Keratinocyte (primary cell): ENCODE data around the gene PSMB5. TPM values are rescaled to one million over a fixed set of nuclear protein-coding genes. Genes with fewer than 3 reads are reported as not detected.

Experiments used
- DNase-seq: peaks from one replicate; pipeline ENCODE4 v3.0.0-alpha.2; 2011; ENCODE audit warnings: low read depth, missing footprints, low spot score
- FAIRE-seq: peaks from 2 replicates; lab custom pipeline; 2011; peaks lifted over from hg19 to GRCh38; lab: Jason Lieb, UNC
- H2AFZ ChIP-seq: 2 replicates; pipeline ENCODE4 v1.6.0; 2012; ENCODE audit warnings: low read length, control low read depth, inconsistent platforms; ENCODE audit not compliant: control insufficient read depth
- H3K27ac ChIP-seq: 2 replicates; pipeline ENCODE4 v1.5.1; 2011; ENCODE audit warnings: low read length; ENCODE audit not compliant: control insufficient read depth, insufficient read depth
- H3K27me3 ChIP-seq: 3 replicates; pipeline ENCODE4 v1.6.0; 2011; ENCODE audit warnings: low read length; ENCODE audit not compliant: control insufficient read depth, insufficient read depth; ENCODE audit errors: extremely low read depth
- H3K36me3 ChIP-seq, 2 experiments: 2 replicates in 1 of 2; 3 replicates in 1 of 2; pipeline ENCODE4 v1.5.1; 2011; ENCODE audit warnings: low read length in 2 of 2, mild to moderate bottlenecking in 1 of 2; ENCODE audit not compliant: control insufficient read depth in 2 of 2, insufficient read depth in 2 of 2; ENCODE audit errors: extremely low read depth in 1 of 2
- H3K4me1 ChIP-seq: 3 replicates; pipeline ENCODE4 v1.5.1; 2011; ENCODE audit warnings: low read length; ENCODE audit not compliant: control insufficient read depth, insufficient read depth; ENCODE audit errors: extremely low read depth
- H3K4me2 ChIP-seq: 3 replicates; pipeline ENCODE4 v1.6.0; 2011; ENCODE audit warnings: low read depth, low read length; ENCODE audit not compliant: control insufficient read depth, insufficient read depth; ENCODE audit errors: extremely low read depth
- H3K4me3 ChIP-seq, 3 experiments: fragments of 200-600 bp in 1 of 3; sonication (generic) in 1 of 3; 2 replicates in 2 of 3; 3 replicates in 1 of 3; pipeline ENCODE4 v1.5.1; 2011 to 2016; ENCODE audit warnings: low read length in 3 of 3, mild to moderate bottlenecking in 3 of 3, control low read depth in 2 of 3, inconsistent platforms in 1 of 3, low read depth in 1 of 3, mixed read lengths in 1 of 3, mixed run types in 1 of 3, moderate library complexity in 1 of 3; ENCODE audit not compliant: control insufficient read depth in 2 of 3, insufficient read depth in 2 of 3; ENCODE audit errors: extremely low read depth in 1 of 3
- H3K79me2 ChIP-seq: 2 replicates; pipeline ENCODE4 v1.6.0; 2012; ENCODE audit warnings: low read length; ENCODE audit not compliant: control insufficient read depth, insufficient read depth
- H3K9ac ChIP-seq: 3 replicates; pipeline ENCODE4 v1.6.0; 2011; ENCODE audit warnings: low read length; ENCODE audit not compliant: control insufficient read depth, insufficient read depth; ENCODE audit errors: extremely low read depth
- H3K9me1 ChIP-seq: 3 replicates; pipeline ENCODE4 v1.6.0; 2011; ENCODE audit warnings: low read length; ENCODE audit not compliant: control insufficient read depth, insufficient read depth; ENCODE audit errors: extremely low read depth
- H3K9me3 ChIP-seq: 2 replicates; pipeline ENCODE4 v1.5.1; 2012; ENCODE audit warnings: low read depth, low read length; ENCODE audit not compliant: control insufficient read depth
- H4K20me1 ChIP-seq: 3 replicates; pipeline ENCODE4 v1.6.0; 2011; ENCODE audit warnings: low read length; ENCODE audit not compliant: control insufficient read depth, insufficient read depth; ENCODE audit errors: extremely low read depth
- EZH2 ChIP-seq: IDR thresholded peaks from one replicate; pipeline ENCODE4 v1.6.1; 2012; ENCODE audit warnings: inconsistent platforms, mild to moderate bottlenecking, low read length, moderate library complexity
- dilution Hi-C: fragments of 300-500 bp; cut with MboI; formaldehyde crosslinking; loops from one replicate; pipeline ENCODE4 v1.7.0; 2020; ENCODE audit warnings: low sequenced_read_pairs; ENCODE audit not compliant: extremely low pct_ligation_motif_present
- polyA plus RNA-seq, 5 experiments: library from polyadenylated mRNA; depleted of rRNA in 3 of 5; stranded (reverse) in 3 of 5; stranded (forward) in 1 of 5; unstranded in 1 of 5; fragments of >200 nt; gene quantifications; 1 replicate in 1 of 5; 2 replicates in 3 of 5; 3 replicates in 1 of 5; pipeline versions ENCODE4 v1.2.1 to v1.2.3, GENCODE V29; 2011 to 2012; ENCODE audit warnings: missing spikeins in 2 of 5, low read depth in 1 of 5, low replicate concordance in 1 of 5
- TF ChIP-seq, protein P1 (sequence below), 3 experiments: IDR thresholded peaks in 1 of 3; conservative IDR thresholded peaks in 1 of 3; optimal IDR thresholded peaks in 1 of 3; 2 replicates in 2 of 3; 3 replicates in 1 of 3; pipeline versions ENCODE3 to v1.5.1; 2011; ENCODE audit warnings: low read length in 3 of 3, mild to moderate bottlenecking in 3 of 3, moderate library complexity in 2 of 3, control low read depth in 1 of 3, inconsistent platforms in 1 of 3; ENCODE audit not compliant: insufficient read depth in 2 of 3; ENCODE audit errors: extremely low read depth in 1 of 3

PSMB5 gene
- polyA plus RNA-seq, 1 donor (not counting 4 experiments of a cell fraction or from before 2014, with no cell fraction given), result 285 TPM

DNA sequence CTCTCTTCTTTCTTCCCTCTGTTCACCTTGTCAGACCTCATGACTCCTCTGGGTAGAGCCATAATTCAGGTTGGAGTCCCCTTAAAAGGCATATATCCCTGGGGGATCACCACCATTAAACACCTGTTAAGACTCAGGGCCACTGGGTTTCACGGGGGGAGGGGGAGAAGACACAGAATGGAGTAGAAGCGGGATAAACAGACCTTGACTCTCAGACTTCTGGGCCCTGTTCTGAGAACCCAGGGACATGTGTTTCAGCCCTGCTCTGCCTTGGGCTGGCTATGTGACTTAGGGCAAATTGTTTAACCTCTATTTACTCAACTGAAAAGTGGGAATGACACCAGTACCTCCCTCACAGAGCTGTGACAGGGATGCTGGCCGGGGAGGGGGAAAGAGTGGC lies 18.0 kb upstream of the PSMB5 start:
- no peak overlapping the region for H3K27ac ChIP-seq
- no peak overlapping the region for H3K4me3 ChIP-seq
- peaks cover 21% of the 10 kb centered on the region for H3K4me1 ChIP-seq
- DNase-seq, result no peak
- no peak for TF ChIP-seq EZH2
- TF ChIP-seq, protein P1, sequence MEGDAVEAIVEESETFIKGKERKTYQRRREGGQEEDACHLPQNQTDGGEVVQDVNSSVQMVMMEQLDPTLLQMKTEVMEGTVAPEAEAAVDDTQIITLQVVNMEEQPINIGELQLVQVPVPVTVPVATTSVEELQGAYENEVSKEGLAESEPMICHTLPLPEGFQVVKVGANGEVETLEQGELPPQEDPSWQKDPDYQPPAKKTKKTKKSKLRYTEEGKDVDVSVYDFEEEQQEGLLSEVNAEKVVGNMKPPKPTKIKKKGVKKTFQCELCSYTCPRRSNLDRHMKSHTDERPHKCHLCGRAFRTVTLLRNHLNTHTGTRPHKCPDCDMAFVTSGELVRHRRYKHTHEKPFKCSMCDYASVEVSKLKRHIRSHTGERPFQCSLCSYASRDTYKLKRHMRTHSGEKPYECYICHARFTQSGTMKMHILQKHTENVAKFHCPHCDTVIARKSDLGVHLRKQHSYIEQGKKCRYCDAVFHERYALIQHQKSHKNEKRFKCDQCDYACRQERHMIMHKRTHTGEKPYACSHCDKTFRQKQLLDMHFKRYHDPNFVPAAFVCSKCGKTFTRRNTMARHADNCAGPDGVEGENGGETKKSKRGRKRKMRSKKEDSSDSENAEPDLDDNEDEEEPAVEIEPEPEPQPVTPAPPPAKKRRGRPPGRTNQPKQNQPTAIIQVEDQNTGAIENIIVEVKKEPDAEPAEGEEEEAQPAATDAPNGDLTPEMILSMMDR (optimal IDR thresholded peaks at IDR 0.05 in 1 of 3, IDR thresholded peaks at IDR 0.05 in 1 of 3, conservative IDR thresholded peaks at IDR 0.05 in 1 of 3; ENCODE audit: extremely low read depth in 1 of 3, insufficient read depth in 2 of 3, low read length in 3 of 3), result no peak
- dilution Hi-C loops, result no loop called here
- no peaks in the 10 kb centered on the region for H4K20me1 ChIP-seq
- H3K4me2 ChIP-seq, result no peak overlapping the region
- no peaks in the 10 kb centered on the region for H3K79me2 ChIP-seq
- no peaks in the 10 kb centered on the region for H3K36me3 ChIP-seq
- no peaks in the 10 kb centered on the region for H3K27me3 ChIP-seq
- FAIRE-seq, result no peak
- H3K9me3 ChIP-seq, result no peaks in the 10 kb centered on the region
- H3K9me1 ChIP-seq, result no peaks in the 10 kb centered on the region
- H3K9ac ChIP-seq, result no peak overlapping the region
- peak overlapping the region; percentile 22 for H2AFZ ChIP-seq

DNA sequence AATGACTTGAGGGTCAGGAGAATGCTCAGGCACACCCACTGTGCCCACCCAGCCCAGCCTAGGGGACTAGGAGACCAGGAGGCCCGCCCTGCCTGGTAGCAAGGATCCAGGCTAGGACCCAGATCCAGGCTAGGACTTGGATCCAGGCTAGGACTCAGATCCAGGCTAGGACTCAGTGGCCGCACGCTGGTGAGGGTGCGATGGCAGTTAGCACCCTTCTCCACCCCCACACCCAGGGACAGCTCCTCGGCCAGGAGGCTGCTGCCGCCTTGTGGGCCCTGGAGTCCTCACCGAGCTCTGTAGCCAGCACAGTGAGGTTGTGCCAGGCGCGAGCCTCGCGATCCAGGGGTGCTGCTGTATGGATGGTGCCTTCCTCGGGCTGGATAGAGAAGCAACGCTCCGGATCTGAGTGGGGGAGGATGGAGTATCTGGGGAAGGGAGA lies 17.5 kb upstream of the PSMB5 start:
- H3K27ac ChIP-seq, result no peak overlapping the region
- dilution Hi-C loops, result no loop called here
- no peaks in the 10 kb centered on the region for H3K27me3 ChIP-seq
- no peaks in the 10 kb centered on the region for H3K9me1 ChIP-seq
- H3K36me3 ChIP-seq, result no peaks in the 10 kb centered on the region
- DNase-seq, result no peak
- no peaks in the 10 kb centered on the region for H3K9me3 ChIP-seq
- H3K4me3 ChIP-seq, result no peak overlapping the region
- H3K4me1 ChIP-seq, result peaks cover 21% of the 10 kb centered on the region
- FAIRE-seq, result no peak
- H3K79me2 ChIP-seq, result no peaks in the 10 kb centered on the region
- peak overlapping the region; percentile 22 for H2AFZ ChIP-seq
- TF ChIP-seq, protein P1 (optimal IDR thresholded peaks at IDR 0.05 in 1 of 3, IDR thresholded peaks at IDR 0.05 in 1 of 3, conservative IDR thresholded peaks at IDR 0.05 in 1 of 3; ENCODE audit: extremely low read depth in 1 of 3, insufficient read depth in 2 of 3, low read length in 3 of 3), result peak; percentile 59 to 81 (median 80)
- TF ChIP-seq EZH2, result no peak
- no peaks in the 10 kb centered on the region for H4K20me1 ChIP-seq
- H3K4me2 ChIP-seq, result no peak overlapping the region
- no peak overlapping the region for H3K9ac ChIP-seq
